Hematopoietic multipotent progenitor cell treated with erythropoietin and hydrocortisone succinate and interleukin-3 and kit ligand, for 4 days (in vitro differentiated cells): Measurements from ENCODE around the gene CCN5.

Experiments used
- DNase-seq: peaks from one replicate; pipeline ENCODE4 v3.0.0-alpha.2; 2015

CCN5 gene

GRCh38 chr20:44739942-44740341, 24.8 kb downstream of the CCN5 start:
- no peak for DNase-seq

- no peak for DNase-seq
These were observed 27.3 kb downstream of the CCN5 start for GRCh38 chr20:44742304-44743079.

GRCh38 chr20:44743080-44743701, 28.0 kb downstream of the CCN5 start:
- no peak for DNase-seq

- no peak for DNase-seq
These were observed 28.9 kb downstream of the CCN5 start for GRCh38 chr20:44743916-44744655.

- DNase-seq = no peak
These were observed 30.0 kb downstream of the CCN5 start for GRCh38 chr20:44745122-44745597.

- DNase-seq = peak; percentile 48
These were observed 30.6 kb downstream of the CCN5 start, which contains the start of gene KCNK15 for GRCh38 chr20:44745598-44746366. Gene KCNK15 (plus strand): TSS chr20:44745865. CDS start chr20:44745911, 46 bp downstream.

GRCh38 chr20:44746367-44747165, 31.4 kb downstream of the CCN5 start:
- no peak for DNase-seq

GRCh38 chr20:44747166-44748004, 32.2 kb downstream of the CCN5 start:
- peak; percentile 88 for DNase-seq

- peak; percentile 48 for DNase-seq
These were observed 32.8 kb downstream of the CCN5 start for GRCh38 chr20:44748005-44748370.

GRCh38 chr20:44750081-44750805, 35.1 kb downstream of the CCN5 start:
- peak; percentile 60 for DNase-seq

- no peak for DNase-seq
These were observed 37.1 kb downstream of the CCN5 start for GRCh38 chr20:44752099-44752931.

- DNase-seq = no peak
These were observed 39.4 kb downstream of the CCN5 start for GRCh38 chr20:44754554-44754953.

- no peak for DNase-seq
These were observed 41.0 kb downstream of the CCN5 start for GRCh38 chr20:44756011-44756688.

GRCh38 chr20:44756956-44757355, 41.8 kb downstream of the CCN5 start:
- no peak for DNase-seq

- DNase-seq = peak; percentile 33
These were observed 43.3 kb downstream of the CCN5 start for GRCh38 chr20:44758247-44759101.

- DNase-seq = no peak
These were observed 44.4 kb downstream of the CCN5 start for GRCh38 chr20:44759595-44759994.

GRCh38 chr20:44761423-44761822, 46.3 kb downstream of the CCN5 start:
- DNase-seq = no peak
